ENCODE results near the gene BMPR1B. TPM values are rescaled to one million over a fixed set of nuclear protein-coding genes. Genes with fewer than 3 reads are reported as not detected.

Gene BMPR1B
- total RNA-seq, 4 donors from 2014 or later: 10.5 to 40.9 (median 20.3) TPM

DNA sequence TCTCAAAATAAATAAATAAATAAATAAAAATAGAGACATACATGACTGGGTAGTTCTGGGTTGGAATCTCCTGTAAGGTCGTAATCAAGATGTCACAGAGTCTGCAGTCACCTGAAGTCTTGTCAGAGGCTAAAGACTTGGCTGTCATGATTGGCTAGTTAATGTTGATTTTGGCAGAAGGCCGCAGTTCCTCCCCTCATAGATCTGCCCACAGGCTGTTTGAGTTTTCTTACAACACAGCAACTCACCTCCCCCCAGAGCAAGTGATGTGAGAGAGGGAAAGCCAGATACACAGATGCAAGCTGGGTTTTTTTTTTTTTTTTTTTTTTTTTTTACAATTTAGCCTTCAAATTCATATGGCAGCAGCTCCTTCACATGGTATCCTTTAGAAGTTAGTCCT lies 36.4 kb upstream of the BMPR1B start:
- Histone ChIP-seq H3K9me3 (no peaks in the 10 kb centered on the region), H3K4me3 (no peak overlapping the region), H3K27ac (no peak overlapping the region), H3K4me1 (no peaks in the 10 kb centered on the region), H3K36me3 (no peaks in the 10 kb centered on the region), H3K27me3 (no peaks in the 10 kb centered on the region)
- no peak for ATAC-seq
- TF ChIP-seq CTCF (IDR thresholded peaks at IDR 0.05) (no peak), POLR2A (IDR thresholded peaks at IDR 0.05) (no peak), POLR2AphosphoS5 (IDR thresholded peaks at IDR 0.05) (no peak), EP300 (IDR thresholded peaks at IDR 0.05) (no peak)
- 95 to 96% methylated on average over 2 of the region's 2 CpGs for WGBS, 2 donors (ENCODE audit: low coverage in 1 of 2)

DNA sequence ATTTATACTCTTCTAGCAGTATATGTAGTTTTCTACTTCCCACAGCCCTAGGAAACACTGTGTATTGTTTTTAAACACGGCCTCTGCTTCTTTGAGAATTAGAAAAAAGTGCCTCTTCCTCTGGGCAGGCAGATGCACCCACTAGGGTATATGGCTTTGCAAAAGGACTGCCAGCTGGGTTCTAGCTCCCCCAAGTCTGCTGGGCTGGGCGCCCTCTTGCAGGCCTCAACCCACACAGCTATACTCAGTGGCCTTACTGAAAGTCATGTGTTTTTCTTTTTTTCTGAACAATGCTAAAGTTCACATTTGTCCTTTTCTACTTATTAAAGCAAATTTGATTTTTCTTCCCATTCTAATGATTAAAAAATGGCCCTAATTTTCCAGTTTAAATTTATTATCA lies 35.5 kb upstream of the BMPR1B start:
- H3K4me1 ChIP-seq: no peaks in the 10 kb centered on the region
- H3K9me3 ChIP-seq: no peaks in the 10 kb centered on the region
- H3K27me3 ChIP-seq: no peaks in the 10 kb centered on the region
- 85 to 90% methylated on average over 1 to 2 of the region's 2 CpGs for WGBS, 2 donors (ENCODE audit: low coverage in 1 of 2)
- no peak for ATAC-seq
- no peak overlapping the region for H3K4me3 ChIP-seq
- no peak overlapping the region for H3K27ac ChIP-seq
- TF ChIP-seq POLR2A (IDR thresholded peaks at IDR 0.05): no peak
- no peak for TF ChIP-seq CTCF (IDR thresholded peaks at IDR 0.05)
- no peak for TF ChIP-seq EP300 (IDR thresholded peaks at IDR 0.05)
- TF ChIP-seq POLR2AphosphoS5 (IDR thresholded peaks at IDR 0.05): no peak
- no peaks in the 10 kb centered on the region for H3K36me3 ChIP-seq

DNA sequence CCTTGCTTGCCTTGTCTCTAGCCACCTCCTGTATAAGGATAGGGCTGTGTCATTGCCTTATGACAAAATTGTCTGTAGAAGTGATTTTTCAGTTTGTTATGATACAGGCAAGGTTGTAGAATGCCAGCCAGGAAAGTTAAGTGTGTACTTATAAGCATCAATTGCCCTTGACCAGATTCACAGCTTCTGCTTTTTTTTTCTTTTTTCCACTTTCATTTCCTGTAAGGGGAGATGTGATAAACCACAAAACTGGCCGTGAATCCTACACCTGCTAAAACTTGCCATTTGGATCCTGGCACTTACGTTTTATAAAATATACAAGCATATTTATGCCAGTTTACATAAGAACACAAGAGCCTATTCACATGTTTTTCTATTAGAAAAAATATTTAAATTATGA lies 35.0 kb upstream of the BMPR1B start:
- H3K27ac ChIP-seq: no peak overlapping the region
- no peaks in the 10 kb centered on the region for H3K27me3 ChIP-seq
- WGBS, 2 donors (ENCODE audit: low coverage in 1 of 2): 30 to 37% methylated on average over 2 of the region's 2 CpGs
- H3K4me3 ChIP-seq: no peak overlapping the region
- ATAC-seq: no peak
- H3K36me3 ChIP-seq: no peaks in the 10 kb centered on the region
- H3K9me3 ChIP-seq: no peaks in the 10 kb centered on the region
- no peaks in the 10 kb centered on the region for H3K4me1 ChIP-seq
- TF ChIP-seq POLR2AphosphoS5 (IDR thresholded peaks at IDR 0.05) (no peak), CTCF (IDR thresholded peaks at IDR 0.05) (no peak), EP300 (IDR thresholded peaks at IDR 0.05) (no peak), POLR2A (IDR thresholded peaks at IDR 0.05) (no peak)

GRCh38 chr4:94724016-94724790 lies 33.6 kb upstream of the BMPR1B start:
- Histone ChIP-seq H3K4me3 (no peak overlapping the region), H3K36me3 (no peaks in the 10 kb centered on the region), H3K27ac (no peak overlapping the region), H3K4me1 (no peaks in the 10 kb centered on the region), H3K27me3 (no peaks in the 10 kb centered on the region), H3K9me3 (no peaks in the 10 kb centered on the region)
- WGBS, 2 donors (ENCODE audit: low coverage in 1 of 2): 57 to 66% methylated on average over 3 of the region's 3 CpGs
- TF ChIP-seq CTCF (IDR thresholded peaks at IDR 0.05) (no peak), POLR2AphosphoS5 (IDR thresholded peaks at IDR 0.05) (no peak), EP300 (IDR thresholded peaks at IDR 0.05) (no peak), POLR2A (IDR thresholded peaks at IDR 0.05) (no peak)
- no peak for ATAC-seq

- no peaks in the 10 kb centered on the region for H3K9me3 ChIP-seq
- H3K27ac ChIP-seq: no peak overlapping the region
- ATAC-seq: no peak
- TF ChIP-seq POLR2AphosphoS5 (IDR thresholded peaks at IDR 0.05): no peak
- no peak for TF ChIP-seq CTCF (IDR thresholded peaks at IDR 0.05)
- no peak for TF ChIP-seq POLR2A (IDR thresholded peaks at IDR 0.05)
- TF ChIP-seq EP300 (IDR thresholded peaks at IDR 0.05): no peak
- 43 to 64% methylated on average over 1 of the region's 1 CpG for WGBS, 2 donors (ENCODE audit: low coverage in 1 of 2)
- no peaks in the 10 kb centered on the region for H3K27me3 ChIP-seq
- H3K4me1 ChIP-seq: no peaks in the 10 kb centered on the region
- H3K36me3 ChIP-seq: no peaks in the 10 kb centered on the region
- H3K4me3 ChIP-seq: no peak overlapping the region
Observed at GRCh38 chr4:94726524-94727123, 31.1 kb upstream of the BMPR1B start.

Data from gastroesophageal sphincter (tissue), 4 donors.